HG02571 (cell line): Measurements from ENCODE around the gene JARID2.
"Not testable (repeated sequence)": the region's sequence is repeated elsewhere in the genome, so short reads cannot be mapped to it uniquely, and the experiment has no call there.

ENCODE experiments used
- ATAC-seq: cut with Tn5 transposase; IDR thresholded peaks from one replicate; pipeline ENCODE4 v1.9.1; 2021; ENCODE audit warnings: mild to moderate bottlenecking, moderate library complexity; ENCODE audit not compliant: unreplicated experiment

Gene JARID2

DNA sequence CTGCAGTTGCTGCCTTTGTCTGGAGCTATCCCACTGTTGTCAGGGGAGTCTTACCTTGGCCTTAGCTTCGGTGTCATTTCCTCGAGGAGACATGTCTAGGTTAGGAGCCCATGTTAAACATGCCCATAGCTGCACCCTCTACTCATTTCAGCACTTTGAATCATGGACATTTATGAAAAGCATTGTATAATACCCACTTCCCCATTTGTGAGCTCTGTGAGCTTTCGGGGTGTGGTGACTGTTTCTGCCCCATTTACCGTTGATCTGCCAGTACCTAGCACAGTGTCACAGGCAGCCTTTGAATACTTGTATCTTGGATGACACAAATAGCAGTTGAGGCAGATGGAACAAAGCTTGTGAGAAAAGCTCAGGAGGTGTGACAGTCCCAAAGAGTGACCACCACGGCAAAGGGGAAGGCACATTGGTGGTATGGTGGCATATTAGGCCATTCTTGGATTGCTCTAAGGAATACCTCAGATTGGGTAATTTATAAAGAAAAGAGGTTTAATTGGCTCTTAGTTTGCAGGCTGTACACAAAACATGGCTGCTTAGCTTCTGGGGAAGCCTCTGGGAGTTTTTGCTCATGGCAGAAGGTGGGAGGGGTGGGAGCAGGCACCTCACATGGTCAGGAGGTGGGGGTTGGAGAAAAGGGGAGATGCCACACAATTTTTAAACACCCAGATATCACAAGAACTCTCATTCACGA is 42.0 kb downstream of the JARID2 start:
- ATAC-seq = peak; percentile 95

DNA sequence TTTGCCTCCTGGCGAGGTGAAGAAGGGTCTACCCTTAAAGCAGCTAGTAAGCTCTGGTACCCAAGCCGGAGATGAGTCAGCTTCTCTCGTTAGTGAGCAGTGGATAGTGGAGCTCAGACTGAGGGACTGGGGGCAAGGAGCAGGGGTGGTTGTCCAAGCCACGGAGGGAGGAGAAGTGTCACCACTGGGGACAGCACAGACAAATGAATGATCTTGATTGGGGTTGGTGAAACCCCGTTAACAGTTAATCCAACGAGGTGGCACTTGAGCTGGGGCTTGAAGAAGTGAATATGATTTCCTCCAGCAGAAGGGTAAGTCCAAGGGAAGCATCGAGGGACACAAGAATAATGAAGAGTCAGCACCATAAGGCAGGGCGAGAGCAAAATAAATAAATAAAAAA is 43.0 kb downstream of the JARID2 start:
- ATAC-seq = no peak

DNA sequence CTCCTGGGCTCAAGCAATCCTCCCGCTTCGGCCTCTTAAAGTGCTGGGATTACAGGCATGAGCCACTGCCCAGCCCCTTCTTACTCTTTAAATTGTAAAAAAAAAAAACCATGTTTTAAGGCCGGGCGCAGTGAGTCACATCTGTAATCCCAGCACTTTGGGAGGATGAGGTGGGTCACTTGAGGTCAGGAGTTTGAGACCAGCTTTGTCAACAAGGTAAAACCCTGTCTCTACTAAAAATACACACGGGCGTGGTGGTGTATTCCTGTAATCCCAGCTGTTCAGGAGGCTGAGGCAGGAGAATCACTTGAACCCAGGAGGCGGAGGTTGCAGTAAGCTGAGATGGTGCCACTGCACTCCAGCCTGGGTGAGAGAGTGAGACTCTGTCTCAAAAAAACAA is 43.6 kb downstream of the JARID2 start:
- not testable (repeated sequence) for ATAC-seq

DNA sequence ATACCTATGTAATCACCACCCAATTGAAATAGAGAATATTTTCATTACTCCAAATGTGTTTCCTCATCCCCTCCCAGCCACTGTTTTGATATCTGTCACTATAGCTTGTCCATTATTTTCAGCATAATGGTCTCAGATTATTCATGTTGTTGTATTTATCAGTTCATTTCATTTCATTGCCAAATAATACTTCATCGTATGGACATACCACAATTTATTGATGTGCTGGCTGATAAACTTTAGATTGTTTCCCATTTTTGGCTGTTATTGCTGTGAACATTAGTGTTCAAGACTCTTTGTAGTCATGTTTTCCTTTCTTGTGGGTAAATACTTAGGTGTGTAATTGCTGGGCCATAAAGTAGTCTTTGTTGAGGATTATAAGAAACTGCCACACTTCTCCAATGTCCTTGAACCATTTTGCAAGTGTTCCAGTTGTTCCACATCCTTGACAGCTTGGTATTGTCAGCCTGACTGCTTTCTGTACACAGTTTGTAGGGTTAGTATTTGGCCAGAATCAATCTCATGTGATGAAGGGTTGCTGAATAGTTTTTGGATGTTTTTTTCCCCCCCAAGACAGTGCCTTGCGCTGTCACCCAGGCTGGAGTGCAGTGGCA is 44.3 kb downstream of the JARID2 start:
- no peak for ATAC-seq

DNA sequence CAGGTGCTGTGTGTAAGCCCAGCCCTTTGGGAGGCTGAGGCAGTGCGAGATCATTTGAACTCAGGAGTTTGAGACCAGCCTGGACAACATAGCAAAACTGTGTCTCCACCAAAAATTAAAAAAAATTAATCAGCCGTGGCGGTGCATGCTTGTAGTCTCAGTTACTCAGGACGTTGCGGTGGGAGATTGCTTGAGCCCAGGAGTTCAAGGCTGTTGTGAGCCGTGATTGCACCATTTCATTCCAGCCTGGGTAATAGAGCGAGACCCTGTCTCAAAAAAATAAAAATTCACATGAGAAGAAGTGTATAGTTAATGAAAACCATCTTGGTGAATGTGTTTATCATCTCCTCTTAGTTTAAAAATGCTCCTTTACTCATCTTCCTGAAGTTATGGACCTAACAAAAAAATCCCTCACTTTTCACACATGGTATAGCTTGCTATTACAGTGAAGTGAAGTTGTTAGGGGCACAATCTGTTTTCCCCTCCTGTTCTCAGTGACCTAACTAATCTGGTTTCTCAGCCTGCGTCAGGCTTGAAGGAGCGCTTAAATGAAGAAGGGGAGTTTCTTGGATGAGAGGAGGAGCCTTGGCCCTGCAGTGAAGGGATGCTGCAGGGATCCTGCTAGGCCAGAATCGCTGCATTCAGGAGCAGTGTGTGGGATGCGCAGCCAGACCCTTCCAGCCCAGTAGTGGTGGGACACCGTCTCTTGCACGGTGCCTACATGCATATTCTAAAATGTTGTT is 45.3 kb downstream of the JARID2 start:
- no peak for ATAC-seq

DNA sequence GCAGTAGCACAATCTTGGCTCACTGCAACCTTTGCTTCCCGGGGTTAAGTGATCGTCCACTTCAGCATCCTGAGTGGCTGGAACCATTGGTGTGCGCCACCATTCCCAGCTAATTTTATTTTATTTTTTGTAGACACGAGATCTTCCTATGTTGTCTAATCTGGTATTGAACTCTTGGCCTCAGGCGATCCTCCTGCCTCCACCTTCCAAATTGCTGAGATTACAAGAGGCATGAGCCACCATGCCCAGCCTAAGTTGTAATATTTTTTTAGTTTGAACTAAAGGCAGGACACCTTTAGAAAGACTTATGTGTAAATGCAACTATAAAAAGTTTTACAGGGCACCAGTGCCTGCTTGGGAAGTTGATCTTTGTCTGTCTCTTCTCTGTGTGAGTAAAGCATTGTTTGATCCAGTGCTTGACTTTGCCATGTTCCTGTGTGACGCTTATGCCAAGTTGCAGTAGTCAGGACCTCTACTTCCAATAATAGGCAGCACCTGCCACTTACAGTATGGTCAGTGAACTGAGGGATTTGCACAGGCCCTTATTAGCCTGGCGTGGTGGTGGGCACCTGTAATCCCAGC is 46.9 kb downstream of the JARID2 start:
- no peak for ATAC-seq

DNA sequence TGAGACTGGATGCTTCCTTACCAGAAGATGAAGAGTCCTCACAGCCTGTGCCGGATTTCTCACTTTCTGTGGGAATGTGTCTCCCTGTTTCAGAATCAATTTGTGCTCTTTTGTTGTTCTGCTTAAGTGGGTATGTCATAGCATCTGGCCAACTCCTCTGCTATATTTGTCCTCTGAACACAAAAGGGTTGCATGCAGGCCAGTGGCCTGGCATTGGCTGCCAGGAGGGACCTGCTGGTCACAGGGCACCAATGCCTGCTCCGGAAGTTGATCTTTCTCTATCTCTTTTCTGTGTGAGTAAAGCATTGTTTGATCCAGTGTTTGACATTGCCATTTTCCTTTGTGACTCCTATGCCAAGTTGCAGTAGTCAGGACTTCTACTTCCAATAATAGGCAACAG is 47.8 kb downstream of the JARID2 start:
- ATAC-seq = no peak

DNA sequence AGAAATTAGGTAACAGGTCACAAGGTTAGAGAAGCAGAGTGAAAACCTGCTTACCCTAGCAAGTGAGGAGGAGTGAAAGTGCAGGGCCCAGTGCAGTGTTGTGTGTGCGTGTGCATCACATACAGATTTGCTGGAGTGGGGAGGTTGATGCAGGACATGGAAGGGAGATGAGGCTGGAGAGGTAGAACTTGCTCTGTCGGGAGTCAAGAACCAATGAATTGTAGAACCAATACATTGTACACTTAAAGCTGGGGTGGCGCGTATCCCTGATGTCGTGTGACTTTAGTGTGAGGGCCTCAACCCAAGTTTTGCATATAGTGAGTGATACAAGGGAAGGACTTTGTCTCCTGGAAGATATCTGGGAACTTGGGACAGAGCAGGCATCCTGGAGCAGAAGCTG is 48.6 kb downstream of the JARID2 start:
- ATAC-seq = no peak

DNA sequence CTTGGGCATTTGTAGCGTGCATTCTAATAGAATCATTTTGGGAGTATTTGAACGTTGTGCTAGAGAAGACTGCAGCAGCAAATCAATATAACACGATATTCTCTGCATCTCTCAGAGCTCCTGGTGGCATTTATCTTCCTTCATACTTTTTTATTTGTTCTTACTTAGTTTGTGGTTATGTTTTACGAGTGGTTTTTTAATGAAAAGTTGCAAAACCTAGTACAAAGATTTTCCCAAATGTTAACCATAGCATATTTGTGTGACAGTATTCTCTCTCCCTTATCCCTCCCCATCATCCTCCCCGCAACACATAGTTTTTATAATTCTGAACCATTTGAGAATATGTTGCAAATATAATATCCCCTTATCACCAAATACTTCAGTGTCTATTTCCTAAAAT is 50.4 kb downstream of the JARID2 start:
- no peak for ATAC-seq

DNA sequence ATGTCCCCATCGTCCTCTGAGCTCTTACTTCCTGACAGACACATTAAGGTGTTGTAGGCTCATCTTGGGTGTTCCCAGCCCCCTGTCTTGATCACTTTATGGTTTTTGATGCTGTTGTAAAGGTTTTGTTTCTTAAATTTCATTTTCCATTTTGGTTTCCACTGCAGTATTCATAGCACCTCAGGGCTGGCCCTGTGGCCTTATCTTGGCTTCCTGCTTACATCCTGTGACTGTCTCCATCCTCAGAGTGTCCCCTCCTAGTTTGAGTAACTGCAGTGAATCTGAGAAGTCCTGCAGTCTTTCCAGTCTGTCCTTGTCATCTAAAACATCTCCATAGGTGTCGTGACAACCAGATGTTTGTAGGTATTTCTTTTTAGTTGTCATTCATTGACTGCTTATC is 50.9 kb downstream of the JARID2 start:
- ATAC-seq = peak; percentile 50

DNA sequence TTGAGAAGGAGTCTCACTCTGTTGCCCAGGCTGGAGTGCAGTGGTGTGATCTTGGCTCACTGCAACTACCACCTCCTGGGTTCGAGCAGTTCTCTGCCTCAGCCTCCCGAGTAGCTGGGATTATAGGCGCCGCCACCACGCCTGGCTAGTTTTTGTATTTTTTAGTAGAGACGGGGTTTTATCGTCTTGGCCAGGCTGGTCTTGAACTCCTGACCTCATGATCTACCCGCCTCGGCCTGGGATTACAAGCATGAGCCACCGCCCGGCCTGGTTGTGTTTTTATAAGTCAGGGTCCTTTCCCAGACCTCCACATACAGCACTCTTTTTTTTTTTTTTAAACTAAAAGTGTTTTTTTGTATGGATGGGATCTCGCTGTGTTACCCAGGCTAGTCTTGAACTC is 51.3 kb downstream of the JARID2 start:
- ATAC-seq = not testable (repeated sequence)

DNA sequence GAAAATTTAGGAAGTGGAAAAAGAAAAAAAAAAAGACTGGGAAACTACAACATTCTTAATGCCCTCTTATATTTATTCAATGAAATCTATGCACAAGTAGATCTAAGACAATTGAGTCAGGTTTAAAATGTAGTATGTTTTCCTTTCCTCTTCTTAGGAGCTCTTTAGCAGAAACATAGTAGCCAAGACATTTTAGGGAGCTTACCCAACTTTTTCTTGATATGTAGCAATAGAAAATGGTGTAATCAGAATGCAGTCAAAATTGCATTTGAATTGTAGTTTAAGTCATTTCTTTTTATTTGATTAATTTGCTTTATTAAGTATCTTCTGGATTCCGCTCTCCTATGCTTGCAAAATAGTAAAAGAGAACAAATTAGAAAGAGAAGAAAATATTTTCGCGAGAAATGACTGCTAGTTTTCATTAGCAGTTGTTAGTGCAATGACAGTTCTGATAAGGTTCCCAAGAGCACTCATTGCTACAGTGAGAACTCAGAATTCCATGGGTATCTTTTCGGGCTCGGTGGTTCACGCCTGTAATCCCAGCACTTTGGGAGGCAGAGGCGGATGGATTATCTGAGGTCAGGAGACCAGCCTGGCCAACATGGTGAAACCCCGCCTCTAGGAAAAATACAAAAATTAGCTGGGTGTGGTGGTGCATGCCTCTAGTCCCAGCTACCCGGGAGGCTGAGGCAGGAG is 52.2 kb downstream of the JARID2 start:
- ATAC-seq = no peak

DNA sequence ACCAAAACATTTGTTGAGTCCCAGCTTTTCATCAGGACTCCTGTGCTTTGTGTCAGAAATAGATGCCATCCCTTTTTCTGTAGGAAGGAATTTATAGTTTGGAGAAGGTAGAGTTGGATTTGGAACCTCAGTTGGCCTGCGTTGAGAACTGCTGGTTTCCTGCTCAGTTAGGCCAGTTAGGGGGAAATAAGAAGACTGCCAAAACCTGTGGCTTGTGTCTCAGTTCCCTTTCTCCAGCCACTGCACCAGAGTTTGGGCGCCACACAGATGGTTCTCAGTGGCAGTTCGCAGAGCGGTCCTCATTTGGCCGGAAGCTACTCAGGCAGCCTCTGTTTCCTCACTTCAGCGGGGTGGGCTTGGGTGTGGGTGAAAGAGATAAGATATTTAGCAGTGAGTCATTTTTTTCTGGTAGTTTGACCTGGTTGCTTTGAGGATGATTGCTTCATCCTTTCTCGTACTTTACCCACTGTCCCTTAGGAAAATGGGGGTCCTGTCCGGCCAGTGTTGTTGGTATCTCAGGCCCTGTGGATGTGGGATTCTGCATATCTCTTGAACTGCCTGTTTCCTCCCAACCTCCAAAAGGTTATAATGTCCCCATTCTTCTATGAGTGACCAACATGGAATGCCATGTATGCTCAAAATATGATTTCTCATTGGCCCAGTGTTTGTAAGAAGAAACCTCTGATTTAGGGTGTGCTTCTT is 53.7 kb downstream of the JARID2 start:
- ATAC-seq = peak; percentile 77

DNA sequence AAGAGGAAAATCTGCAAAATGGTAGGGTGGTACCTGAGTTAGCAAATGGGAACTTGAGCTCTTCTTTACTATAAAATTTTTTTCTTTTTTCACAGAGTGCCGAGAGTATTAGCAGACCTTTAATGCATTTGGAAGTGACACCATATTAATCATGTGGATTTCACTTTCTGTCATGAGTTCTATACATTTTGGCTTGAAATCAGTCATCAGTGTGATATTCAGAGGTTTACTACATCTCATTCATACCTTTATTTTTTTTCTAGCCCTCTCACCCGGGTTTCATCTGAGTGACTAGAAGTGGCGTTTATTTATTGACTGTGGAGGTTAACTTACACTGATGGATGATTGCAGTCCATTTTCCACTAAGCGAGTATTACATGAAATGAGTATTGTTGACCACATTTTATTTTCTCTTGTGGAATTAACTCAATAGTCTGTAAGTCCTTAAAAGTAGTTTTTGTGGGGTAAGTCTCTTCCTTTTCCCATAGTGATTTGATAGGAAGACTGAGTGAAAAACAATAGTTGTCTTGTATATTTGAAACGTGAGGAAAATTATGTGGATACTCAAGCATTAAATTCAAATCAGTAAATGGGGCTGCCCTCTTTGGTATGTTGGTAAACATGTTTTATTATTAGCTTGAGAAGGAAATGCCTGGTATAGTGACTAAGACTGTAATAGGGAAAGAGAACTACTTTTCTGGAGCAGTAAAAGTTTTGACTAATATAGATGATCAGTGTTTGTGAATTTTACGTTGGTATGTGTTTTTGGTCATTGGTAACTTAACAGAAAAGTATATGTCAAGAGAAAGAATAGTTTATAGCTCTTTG is 55.5 kb downstream of the JARID2 start:
- ATAC-seq = no peak

DNA sequence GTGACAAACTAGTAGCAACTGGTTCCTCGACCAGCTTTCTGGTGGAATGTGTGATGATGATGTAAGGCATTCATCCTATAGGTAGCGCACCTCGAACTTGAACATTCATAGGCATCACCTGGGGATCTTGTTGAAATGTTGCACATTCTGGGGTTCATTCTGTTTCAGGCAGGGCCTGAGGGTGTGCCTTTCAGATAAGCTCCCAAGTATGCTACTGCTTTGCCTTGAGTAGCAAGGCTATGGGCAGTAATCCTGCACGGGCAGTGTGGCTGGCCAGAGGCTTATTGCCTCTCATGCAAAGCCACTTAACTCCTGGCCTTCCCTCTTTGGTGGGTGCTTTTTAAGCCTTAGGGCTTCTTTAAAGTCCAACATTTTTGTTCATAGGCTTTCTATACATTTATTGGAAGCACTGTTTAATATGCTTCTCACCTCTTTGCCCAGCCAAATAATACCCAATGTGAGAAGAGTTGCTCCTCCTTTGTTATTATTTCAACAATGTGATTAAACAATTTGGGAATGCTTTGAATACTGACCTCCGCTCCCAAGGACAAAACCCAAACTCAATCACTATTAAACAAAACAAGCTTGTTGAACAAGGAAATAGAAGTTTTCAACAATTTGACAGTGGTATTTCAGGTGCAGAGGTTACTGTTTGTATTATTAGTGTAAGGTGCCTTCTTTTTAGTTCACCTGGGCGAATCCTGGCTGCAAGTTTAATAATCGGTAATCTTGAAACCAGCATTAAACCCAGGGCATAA is 57.5 kb downstream of the JARID2 start:
- ATAC-seq = no peak

DNA sequence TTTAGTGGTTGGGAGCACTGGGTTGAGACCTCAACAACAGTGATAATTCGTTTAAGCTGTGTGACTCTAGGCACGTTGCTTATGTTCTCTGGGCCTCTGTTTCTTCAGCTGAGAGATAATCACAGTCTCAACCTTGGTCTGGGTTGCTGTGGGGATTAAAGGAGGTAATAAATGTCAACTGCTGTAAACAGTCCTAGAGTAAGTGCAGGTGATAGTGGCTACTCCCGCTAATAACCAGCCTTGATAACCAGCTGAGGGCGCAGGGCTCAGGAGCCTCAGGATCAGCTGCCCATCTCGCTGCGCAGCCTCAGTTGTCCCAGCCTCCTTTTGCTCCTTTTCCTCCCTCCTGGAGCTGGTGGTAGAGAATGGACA is 58.0 kb downstream of the JARID2 start:
- ATAC-seq = no peak

DNA sequence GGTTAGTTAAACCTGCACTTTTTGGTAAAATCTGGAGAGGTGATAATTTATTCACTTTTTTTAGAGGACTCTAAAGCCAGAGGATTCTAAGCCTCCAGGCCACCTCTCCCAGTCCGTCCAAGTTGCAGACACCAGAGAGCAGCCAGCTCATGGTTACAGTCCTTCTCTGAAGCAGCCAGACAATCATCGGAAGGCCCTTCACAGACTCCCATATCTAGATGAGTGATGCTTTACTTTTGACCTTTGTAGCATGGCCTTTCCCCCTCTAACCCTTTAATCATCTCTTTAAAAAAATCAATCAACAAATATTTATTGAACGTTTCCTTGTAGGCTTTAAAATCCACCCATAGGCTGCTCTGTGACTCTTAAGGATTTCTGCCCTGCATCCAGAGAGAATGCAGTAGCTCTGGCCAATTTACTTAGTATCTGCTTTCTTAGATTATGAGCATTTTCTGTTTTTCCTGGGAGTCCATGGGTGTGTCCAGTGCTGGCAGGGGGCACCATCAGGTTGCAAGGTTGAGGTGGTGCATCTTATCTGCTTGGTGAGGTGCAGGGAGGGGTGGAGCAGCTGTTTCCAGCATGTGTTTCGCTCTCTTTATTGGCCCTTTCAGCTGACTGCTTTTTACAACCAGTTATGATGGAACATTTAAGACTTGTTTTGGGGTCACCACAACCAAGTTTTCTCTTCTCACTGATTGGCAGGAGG is 58.6 kb downstream of the JARID2 start:
- ATAC-seq = no peak

DNA sequence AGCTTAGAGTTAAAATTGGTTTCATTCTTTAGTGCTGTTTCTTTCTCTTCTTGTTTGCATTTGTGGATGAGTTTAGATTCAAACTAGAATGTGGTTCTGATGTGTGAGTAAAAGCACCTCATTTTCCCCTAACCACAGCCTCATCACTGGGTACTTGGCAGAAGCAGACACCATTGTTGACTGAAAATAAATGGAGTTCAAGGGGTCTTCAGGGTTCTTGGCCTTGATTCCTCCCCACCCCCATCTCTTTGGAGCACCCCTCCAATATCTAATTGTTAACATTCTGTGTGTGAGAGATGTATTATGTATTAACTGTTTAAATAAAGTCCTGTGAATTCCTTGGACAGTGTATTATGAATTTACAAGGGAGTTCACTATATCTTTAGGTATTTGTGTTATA is 59.6 kb downstream of the JARID2 start:
- ATAC-seq = peak; percentile 55
